ENCODE results near the gene MYH10.

MYH10 gene

GRCh38 chr17:8504460-8505207 lies 125.9 kb downstream of the MYH10 start:
- H3K36me3 ChIP-seq (ENCODE audit: control insufficient read depth, insufficient read depth, low read length), result peaks cover 14% of the 10 kb centered on the region
- no peak overlapping the region for H3K4me3 ChIP-seq (replicated peaks; ENCODE audit: low read depth, low read length)
- no peaks in the 10 kb centered on the region for H3K27me3 ChIP-seq (replicated peaks; ENCODE audit: control insufficient read depth, insufficient read depth, low read length)
- DNase-seq (ENCODE audit: extremely low read depth, insufficient read length), result no peak
- TF ChIP-seq CTCF (IDR thresholded peaks at IDR 0.05; ENCODE audit: insufficient read depth, low read length, poor library complexity, severe bottlenecking), result no peak

GRCh38 chr17:8503807-8504206 lies 126.7 kb downstream of the MYH10 start:
- Histone ChIP-seq H3K36me3 (ENCODE audit: control insufficient read depth, insufficient read depth, low read length) (peaks cover 15% of the 10 kb centered on the region), H3K27me3 (replicated peaks; ENCODE audit: control insufficient read depth, insufficient read depth, low read length) (no peaks in the 10 kb centered on the region), H3K4me3 (replicated peaks; ENCODE audit: low read depth, low read length) (no peak overlapping the region)
- no peak for DNase-seq (ENCODE audit: extremely low read depth, insufficient read length)
- no peak for TF ChIP-seq CTCF (IDR thresholded peaks at IDR 0.05; ENCODE audit: insufficient read depth, low read length, poor library complexity, severe bottlenecking)

GRCh38 chr17:8503368-8503767 lies 127.2 kb downstream of the MYH10 start:
- DNase-seq (ENCODE audit: extremely low read depth, insufficient read length), result no peak
- Histone ChIP-seq H3K27me3 (replicated peaks; ENCODE audit: control insufficient read depth, insufficient read depth, low read length) (no peaks in the 10 kb centered on the region), H3K36me3 (ENCODE audit: control insufficient read depth, insufficient read depth, low read length) (peaks cover 15% of the 10 kb centered on the region), H3K4me3 (replicated peaks; ENCODE audit: low read depth, low read length) (no peak overlapping the region)
- TF ChIP-seq CTCF (IDR thresholded peaks at IDR 0.05; ENCODE audit: insufficient read depth, low read length, poor library complexity, severe bottlenecking), result no peak

GRCh38 chr17:8502126-8502525 lies 128.4 kb downstream of the MYH10 start:
- no peak for TF ChIP-seq CTCF (IDR thresholded peaks at IDR 0.05; ENCODE audit: insufficient read depth, low read length, poor library complexity, severe bottlenecking)
- H3K36me3 ChIP-seq (ENCODE audit: control insufficient read depth, insufficient read depth, low read length), result peaks cover 14% of the 10 kb centered on the region

GRCh38 chr17:8500609-8501008 lies 129.9 kb downstream of the MYH10 start:
- Histone ChIP-seq H3K4me3 (replicated peaks; ENCODE audit: low read depth, low read length) (no peak overlapping the region), H3K36me3 (ENCODE audit: control insufficient read depth, insufficient read depth, low read length) (peaks cover 11% of the 10 kb centered on the region), H3K27me3 (replicated peaks; ENCODE audit: control insufficient read depth, insufficient read depth, low read length) (no peaks in the 10 kb centered on the region)
- no peak for TF ChIP-seq CTCF (IDR thresholded peaks at IDR 0.05; ENCODE audit: insufficient read depth, low read length, poor library complexity, severe bottlenecking)
- DNase-seq (ENCODE audit: extremely low read depth, insufficient read length), result no peak

More at GRCh38 chr17:8502126-8502525, 128.4 kb downstream of the MYH10 start:
- H3K4me3 ChIP-seq (replicated peaks; ENCODE audit: low read depth, low read length), result no peak overlapping the region
- DNase-seq (ENCODE audit: extremely low read depth, insufficient read length), result no peak
- no peaks in the 10 kb centered on the region for H3K27me3 ChIP-seq (replicated peaks; ENCODE audit: control insufficient read depth, insufficient read depth, low read length)

Data from GM06990 (cell line).